GM12875 (cell line): ENCODE results near the gene TENT4B.

ENCODE experiments used
- H3K4me3 ChIP-seq: one replicate; pipeline ENCODE4 v1.5.1; 2011; ENCODE audit warnings: low read depth, low read length, control low read depth
- TF ChIP-seq, protein P1 (sequence below): IDR thresholded peaks from 2 replicates; pipeline ENCODE4 v1.5.1; 2011; ENCODE audit warnings: low read depth, mild to moderate bottlenecking, control low read depth, inconsistent platforms, low read length, moderate library complexity, borderline replicate concordance; ENCODE audit not compliant: insufficient read depth

TENT4B gene

DNA sequence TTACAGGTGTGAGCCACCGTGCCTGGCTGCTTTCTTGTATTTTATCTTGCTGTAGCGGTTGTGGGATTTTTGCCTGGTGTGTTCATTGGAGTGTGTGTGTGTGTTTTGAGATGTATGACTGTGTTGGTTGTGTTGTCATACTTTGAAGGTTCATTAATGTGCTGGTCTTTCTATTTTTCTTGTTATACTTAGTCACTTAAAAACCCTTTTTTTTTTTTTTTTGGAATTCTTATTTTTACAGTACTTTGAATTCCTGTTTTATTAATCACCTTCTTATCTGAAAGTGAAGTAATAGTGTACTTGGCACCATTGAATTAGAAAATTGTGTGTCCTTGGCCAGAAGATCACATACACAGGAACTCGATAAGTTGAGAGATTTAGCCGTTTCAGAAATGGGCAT is 30.2 kb downstream of the TENT4B start:
- TF ChIP-seq, protein P1, sequence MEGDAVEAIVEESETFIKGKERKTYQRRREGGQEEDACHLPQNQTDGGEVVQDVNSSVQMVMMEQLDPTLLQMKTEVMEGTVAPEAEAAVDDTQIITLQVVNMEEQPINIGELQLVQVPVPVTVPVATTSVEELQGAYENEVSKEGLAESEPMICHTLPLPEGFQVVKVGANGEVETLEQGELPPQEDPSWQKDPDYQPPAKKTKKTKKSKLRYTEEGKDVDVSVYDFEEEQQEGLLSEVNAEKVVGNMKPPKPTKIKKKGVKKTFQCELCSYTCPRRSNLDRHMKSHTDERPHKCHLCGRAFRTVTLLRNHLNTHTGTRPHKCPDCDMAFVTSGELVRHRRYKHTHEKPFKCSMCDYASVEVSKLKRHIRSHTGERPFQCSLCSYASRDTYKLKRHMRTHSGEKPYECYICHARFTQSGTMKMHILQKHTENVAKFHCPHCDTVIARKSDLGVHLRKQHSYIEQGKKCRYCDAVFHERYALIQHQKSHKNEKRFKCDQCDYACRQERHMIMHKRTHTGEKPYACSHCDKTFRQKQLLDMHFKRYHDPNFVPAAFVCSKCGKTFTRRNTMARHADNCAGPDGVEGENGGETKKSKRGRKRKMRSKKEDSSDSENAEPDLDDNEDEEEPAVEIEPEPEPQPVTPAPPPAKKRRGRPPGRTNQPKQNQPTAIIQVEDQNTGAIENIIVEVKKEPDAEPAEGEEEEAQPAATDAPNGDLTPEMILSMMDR, result no peak

DNA sequence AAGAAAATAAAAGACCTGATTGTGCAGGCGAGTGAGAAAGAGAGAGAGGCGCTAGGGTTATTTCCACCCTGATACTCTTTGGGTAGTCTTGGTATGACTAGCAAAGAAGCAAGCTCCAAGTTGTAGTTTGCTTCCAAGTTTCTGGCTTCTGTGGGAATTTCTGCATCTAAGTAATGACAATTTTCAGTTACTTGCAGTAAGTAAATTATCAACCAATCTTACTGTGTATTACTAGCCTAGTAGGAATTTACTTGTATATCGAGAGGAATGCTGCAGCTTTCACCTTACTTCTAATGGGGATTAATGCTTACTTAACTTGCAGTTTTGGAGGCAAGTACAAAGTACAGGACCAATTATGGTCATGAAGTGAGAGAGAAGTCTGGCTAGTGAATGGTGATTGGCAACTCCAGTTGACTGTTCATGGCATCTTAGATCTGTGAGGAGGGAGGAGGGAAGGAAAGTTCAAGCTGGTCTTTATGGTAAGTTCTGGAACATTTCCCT is 31.9 kb downstream of the TENT4B start:
- no peak overlapping the region for H3K4me3 ChIP-seq
- TF ChIP-seq, protein P1, result no peak

More for the DNA sequence above, 30.2 kb downstream of the TENT4B start:
- H3K4me3 ChIP-seq, result no peak overlapping the region

DNA sequence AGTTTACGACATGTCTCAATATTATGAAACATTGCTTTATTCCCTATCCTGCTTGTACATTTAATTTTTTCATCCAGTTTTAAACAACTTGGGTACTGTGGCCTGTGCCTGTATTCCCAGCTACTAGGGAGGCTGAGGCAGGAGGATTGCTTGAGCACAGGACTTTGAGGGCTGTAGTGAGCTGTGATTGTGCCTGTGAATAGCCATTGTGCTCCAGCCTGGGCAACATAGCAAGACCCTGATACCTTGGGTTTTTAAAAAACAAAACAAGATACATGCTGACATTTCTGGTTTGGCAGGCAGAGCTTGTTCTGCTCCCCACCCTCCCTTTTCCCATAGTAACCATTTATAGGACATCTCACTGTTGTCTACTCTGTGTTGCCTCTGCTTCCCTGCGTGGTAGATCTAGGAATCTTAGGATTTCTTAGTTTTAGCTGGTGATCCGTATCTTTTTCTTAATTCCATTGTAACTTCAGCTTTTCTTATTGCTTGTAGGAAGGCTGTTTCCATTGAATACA is 35.6 kb downstream of the TENT4B start:
- TF ChIP-seq, protein P1, result no peak
- H3K4me3 ChIP-seq, result no peak overlapping the region

DNA sequence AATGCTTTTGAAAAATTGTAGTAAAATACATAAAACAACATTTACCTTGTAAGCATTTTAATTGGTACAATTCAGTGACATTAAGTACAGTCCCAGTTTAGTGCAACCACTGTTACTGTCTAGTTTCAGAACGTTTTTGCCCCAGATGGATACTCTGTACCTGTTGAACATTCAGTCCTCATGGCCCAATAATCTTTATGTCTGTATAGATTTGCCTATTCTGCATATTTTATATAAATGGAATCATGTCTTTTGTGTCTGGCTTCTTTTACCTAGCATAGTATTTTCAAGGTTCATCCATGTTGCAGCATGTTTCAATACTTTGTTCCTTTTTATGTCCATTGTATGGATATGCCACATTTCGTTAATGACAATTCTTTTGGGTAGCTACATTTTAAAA is 37.2 kb downstream of the TENT4B start:
- TF ChIP-seq, protein P1, result no peak
- no peak overlapping the region for H3K4me3 ChIP-seq

DNA sequence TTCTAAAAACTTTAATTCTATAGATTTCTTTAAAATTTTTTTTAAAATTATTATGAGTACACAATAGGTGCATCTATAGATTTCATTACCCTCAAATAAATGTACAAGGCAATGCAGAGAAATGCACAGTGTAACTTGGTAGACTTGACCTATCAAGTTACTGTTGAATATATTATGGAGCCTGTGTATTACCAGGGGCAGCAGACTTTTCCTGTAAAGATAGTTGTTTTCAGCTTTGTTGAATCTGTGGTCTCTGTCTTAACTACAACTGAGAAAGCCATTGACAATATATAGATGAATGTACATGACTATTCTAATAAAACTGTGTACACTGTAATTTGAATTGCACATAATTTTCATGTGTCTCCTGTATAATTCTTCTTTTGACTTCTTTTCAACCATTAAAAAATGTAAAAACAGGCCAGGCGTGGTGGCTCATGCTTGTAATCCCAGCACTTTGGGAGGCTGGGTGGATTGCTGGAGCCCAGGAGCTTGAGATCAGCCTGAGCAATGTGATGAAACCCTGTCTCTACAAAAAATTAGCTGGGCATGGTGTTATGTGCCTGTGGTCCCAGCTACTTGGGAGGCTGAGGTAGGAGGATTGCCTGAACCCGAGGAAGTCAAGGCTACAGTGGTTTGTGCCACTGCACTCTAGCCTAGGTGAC is 39.4 kb downstream of the TENT4B start:
- H3K4me3 ChIP-seq, result no peak overlapping the region
- TF ChIP-seq, protein P1, result no peak

DNA sequence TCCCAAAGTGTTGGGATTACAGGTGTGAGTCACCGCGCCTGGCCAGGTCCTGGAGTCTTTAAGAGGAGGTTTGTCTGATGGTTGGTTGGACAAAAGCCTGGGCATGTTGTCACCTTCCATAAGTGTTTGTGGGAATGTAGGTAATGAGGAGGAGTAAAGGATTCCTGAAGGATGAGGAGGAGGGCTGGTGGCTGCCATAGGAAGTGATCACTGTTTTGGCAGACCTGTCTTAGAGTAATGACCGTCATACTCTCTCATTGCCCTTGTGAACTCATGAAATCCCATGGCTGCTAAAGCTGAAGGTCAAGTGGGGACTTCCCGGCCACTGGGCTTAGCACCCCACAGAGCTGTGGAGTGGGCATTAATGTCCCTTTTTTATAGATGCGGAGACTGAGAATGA is 40.5 kb downstream of the TENT4B start:
- TF ChIP-seq, protein P1, result no peak
- no peak overlapping the region for H3K4me3 ChIP-seq

DNA sequence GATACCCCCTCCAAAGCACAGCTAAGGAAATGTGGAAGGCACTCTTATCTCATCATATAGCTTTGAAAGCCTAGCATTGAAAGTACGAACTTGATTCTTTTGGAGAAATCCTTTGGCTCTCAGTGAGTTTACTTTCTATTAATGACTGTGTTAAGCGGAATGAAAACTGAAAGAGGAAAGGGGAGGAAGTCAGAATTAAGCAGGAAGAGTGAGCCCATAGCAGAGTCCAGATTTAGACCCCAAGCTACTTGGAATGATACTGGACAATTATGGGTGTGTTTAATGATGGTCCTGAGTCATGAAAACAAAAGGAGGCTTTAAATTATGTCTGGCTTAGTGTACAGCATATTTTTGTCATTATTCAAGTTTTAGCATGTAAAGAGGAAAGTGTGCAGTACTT is 42.2 kb downstream of the TENT4B start:
- TF ChIP-seq, protein P1, result no peak
- no peak overlapping the region for H3K4me3 ChIP-seq
